Neural progenitor cell (in vitro differentiated cells): ENCODE measurements around the gene RIPOR3. TPM values are rescaled to one million over a fixed set of nuclear protein-coding genes. Genes with fewer than 3 reads are reported as not detected.
"Not testable (repeated sequence)": the region's sequence is repeated elsewhere in the genome, so short reads cannot be mapped to it uniquely, and the experiment has no call there.

Source experiments
- DNase-seq: peaks from one replicate; pipeline ENCODE4 v3.0.0-alpha.2; 2016; ENCODE audit warnings: low spot score
- H2AFZ ChIP-seq: fragments of 200-600 bp; sonication (generic); replicated peaks from 2 replicates; pipeline ENCODE4 v1.6.1; 2016; ENCODE audit warnings: antibody characterized with exemption
- H3F3A ChIP-seq: fragments of 200-600 bp; sonication (generic); 2 replicates; pipeline ENCODE4 v1.6.1; 2016; ENCODE audit warnings: antibody characterized with exemption, low read depth
- H3K27ac ChIP-seq: fragments of 200-600 bp; sonication (generic); 2 replicates; pipeline ENCODE4 v1.5.1; 2016; ENCODE audit warnings: mild to moderate bottlenecking
- H3K27me3 ChIP-seq: fragments of 200-600 bp; sonication (generic); 2 replicates; pipeline ENCODE4 v1.6.1; 2016; ENCODE audit warnings: mild to moderate bottlenecking, moderate library complexity
- H3K36me3 ChIP-seq: fragments of 200-600 bp; sonication (generic); 2 replicates; pipeline ENCODE4 v1.5.1; 2016
- H3K4me1 ChIP-seq: fragments of 200-600 bp; sonication (generic); 2 replicates; pipeline ENCODE4 v1.6.1; 2016; ENCODE audit warnings: mixed run types
- H3K4me2 ChIP-seq: fragments of 200-600 bp; sonication (generic); 2 replicates; pipeline ENCODE4 v1.6.1; 2016
- H3K4me3 ChIP-seq: fragments of 200-600 bp; sonication (generic); 2 replicates; pipeline ENCODE4 v1.5.1; 2016
- H3K79me2 ChIP-seq: fragments of 200-600 bp; sonication (generic); 2 replicates; pipeline ENCODE4 v1.6.1; 2016; ENCODE audit warnings: low read depth
- H3K9ac ChIP-seq: fragments of 200-600 bp; sonication (generic); 2 replicates; pipeline ENCODE4 v1.6.1; 2016
- H3K9me3 ChIP-seq: fragments of 200-600 bp; sonication (generic); 2 replicates; pipeline ENCODE4 v1.5.1; 2016; ENCODE audit warnings: low read depth
- H4K20me1 ChIP-seq: fragments of 200-600 bp; sonication (generic); 2 replicates; pipeline ENCODE4 v1.6.1; 2016; ENCODE audit warnings: low read depth
- H3K27ac Mint-ChIP-seq: 3 replicates; pipeline ENCODE4 v1.8.0; 2021; ENCODE audit warnings: mixed read lengths
- H3K27me3 Mint-ChIP-seq: 2 replicates; pipeline ENCODE4 v1.8.0; 2022; ENCODE audit warnings: low read depth, mild to moderate bottlenecking, inconsistent platforms, moderate library complexity, mixed read lengths; ENCODE audit not compliant: insufficient read depth
- H3K36me3 Mint-ChIP-seq: 3 replicates; pipeline ENCODE4 v1.8.0; 2021; ENCODE audit warnings: mixed read lengths
- H3K4me1 Mint-ChIP-seq: 3 replicates; pipeline ENCODE4 v1.8.0; 2021; ENCODE audit warnings: mixed read lengths
- H3K4me3 Mint-ChIP-seq: 3 replicates; pipeline ENCODE4 v1.8.0; 2021; ENCODE audit warnings: mild to moderate bottlenecking, moderate library complexity, mixed read lengths
- H3K9me3 Mint-ChIP-seq: 3 replicates; pipeline ENCODE4 v1.8.0; 2020; ENCODE audit warnings: mixed read lengths
- EZH2 ChIP-seq: fragments of 200-600 bp; sonication (generic); IDR thresholded peaks from 2 replicates; pipeline ENCODE4 v1.6.1; 2017; ENCODE audit warnings: antibody characterized with exemption, mild to moderate bottlenecking, moderate library complexity
- EZH2phosphoT487 ChIP-seq: fragments of 200-600 bp; sonication (generic); IDR thresholded peaks from 2 replicates; pipeline ENCODE4 v1.6.1; 2017; ENCODE audit warnings: antibody characterized with exemption
- total RNA-seq: library from RNA; depleted of rRNA; stranded (reverse); fragments of >200 nt; gene quantifications from 2 replicates; pipeline ENCODE4 v1.2.3, GENCODE V29; 2015; ENCODE audit warnings: low replicate concordance
- TF ChIP-seq, protein P1 (sequence below): fragments of 200-600 bp; sonication (generic); IDR thresholded peaks from 2 replicates; pipeline ENCODE4 v1.5.1; 2017; ENCODE audit warnings: antibody characterized with exemption, mild to moderate bottlenecking

Gene RIPOR3
- total RNA-seq, 1 donor from 2014 or later, result 1.2 TPM

DNA sequence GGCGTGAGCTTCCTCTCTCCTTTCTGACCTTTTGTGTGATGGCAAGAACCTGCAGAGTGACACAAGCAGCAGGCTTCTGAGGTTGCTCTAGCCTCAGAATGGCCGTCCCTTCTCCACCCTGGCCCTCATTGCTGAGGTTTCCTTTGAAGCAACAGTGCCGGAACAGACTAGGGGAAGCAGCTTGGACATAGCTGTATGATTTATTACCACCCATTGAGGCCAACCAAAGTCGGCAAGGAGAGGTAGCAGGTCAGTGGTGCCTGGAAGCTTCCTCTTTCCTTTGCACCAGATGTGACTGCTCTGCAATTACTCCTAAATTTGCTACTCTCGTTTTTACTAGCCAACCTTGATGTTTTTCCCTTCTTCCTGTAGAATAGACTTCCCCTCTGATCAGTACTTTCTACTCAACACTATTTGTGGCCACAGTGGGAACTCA, 149.7 kb downstream of the RIPOR3 start:
- no peak overlapping the region for H2AFZ ChIP-seq
- H4K20me1 ChIP-seq, result peaks cover 12% of the 10 kb centered on the region

DNA sequence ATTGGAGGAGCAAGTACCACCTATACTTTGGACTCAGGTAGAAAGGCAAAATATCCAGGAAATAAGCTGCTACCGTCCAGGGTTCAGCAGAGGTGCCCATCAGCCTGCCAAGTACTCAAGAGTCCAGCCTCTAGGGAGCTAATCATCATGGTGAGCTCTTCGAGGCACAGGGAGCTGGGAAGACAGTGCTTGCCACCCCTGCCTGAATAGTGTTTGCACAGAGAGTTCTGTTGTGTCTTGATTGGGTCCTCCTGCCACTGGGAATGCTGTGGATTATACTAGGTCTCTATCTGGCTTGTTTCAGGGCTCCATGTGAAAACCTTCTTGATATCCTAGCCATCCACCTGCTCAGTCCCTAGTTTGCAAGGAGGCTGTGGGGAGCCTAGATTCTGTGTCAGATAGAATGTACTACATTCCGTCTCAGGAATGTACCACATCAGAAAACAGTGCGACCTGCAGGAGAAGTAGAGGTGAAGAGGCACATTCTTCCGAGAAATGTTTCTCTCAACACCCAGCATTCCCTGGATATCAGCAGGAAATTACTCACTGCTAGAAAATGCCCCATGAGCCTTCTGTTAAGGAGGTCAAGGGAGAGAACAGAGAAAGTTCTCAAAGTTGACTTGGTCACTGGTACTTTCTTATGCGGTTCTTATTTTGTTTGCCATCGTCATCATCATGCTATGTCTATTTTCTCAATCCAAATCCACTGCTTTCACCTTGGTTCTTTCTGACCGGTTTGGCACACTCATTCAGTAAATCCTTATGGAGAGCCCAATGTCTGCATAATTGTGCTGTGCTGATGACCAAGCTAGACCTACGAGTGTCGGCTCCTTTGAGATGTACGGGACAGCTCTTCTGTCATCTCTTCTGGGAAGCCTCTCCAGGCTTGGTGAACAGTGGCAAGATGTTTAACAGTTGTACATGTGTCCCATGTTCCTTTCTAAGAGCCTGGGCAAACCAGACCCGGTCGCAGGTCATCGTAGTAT, 150.4 kb downstream of the RIPOR3 start:
- H3K9me3 ChIP-seq, result no peaks in the 10 kb centered on the region
- no peak overlapping the region for H3K27ac Mint-ChIP-seq
- H3K36me3 Mint-ChIP-seq, result peaks cover 16% of the 10 kb centered on the region
- no peak overlapping the region for H3K9ac ChIP-seq
- H3K4me2 ChIP-seq, result no peak overlapping the region
- no peaks in the 10 kb centered on the region for H3K9me3 Mint-ChIP-seq
- H4K20me1 ChIP-seq, result peaks cover 14% of the 10 kb centered on the region
- H2AFZ ChIP-seq, result no peak overlapping the region
- peaks cover 84% of the 10 kb centered on the region for H3K79me2 ChIP-seq
- peaks cover 4% of the 10 kb centered on the region for H3K27me3 Mint-ChIP-seq
- H3K36me3 ChIP-seq, result no peaks in the 10 kb centered on the region
- no peak overlapping the region for H3K4me3 Mint-ChIP-seq
- H3K4me1 ChIP-seq, result peaks cover 9% of the 10 kb centered on the region
- TF ChIP-seq, protein P1, sequence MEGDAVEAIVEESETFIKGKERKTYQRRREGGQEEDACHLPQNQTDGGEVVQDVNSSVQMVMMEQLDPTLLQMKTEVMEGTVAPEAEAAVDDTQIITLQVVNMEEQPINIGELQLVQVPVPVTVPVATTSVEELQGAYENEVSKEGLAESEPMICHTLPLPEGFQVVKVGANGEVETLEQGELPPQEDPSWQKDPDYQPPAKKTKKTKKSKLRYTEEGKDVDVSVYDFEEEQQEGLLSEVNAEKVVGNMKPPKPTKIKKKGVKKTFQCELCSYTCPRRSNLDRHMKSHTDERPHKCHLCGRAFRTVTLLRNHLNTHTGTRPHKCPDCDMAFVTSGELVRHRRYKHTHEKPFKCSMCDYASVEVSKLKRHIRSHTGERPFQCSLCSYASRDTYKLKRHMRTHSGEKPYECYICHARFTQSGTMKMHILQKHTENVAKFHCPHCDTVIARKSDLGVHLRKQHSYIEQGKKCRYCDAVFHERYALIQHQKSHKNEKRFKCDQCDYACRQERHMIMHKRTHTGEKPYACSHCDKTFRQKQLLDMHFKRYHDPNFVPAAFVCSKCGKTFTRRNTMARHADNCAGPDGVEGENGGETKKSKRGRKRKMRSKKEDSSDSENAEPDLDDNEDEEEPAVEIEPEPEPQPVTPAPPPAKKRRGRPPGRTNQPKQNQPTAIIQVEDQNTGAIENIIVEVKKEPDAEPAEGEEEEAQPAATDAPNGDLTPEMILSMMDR, result no peak
- no peak overlapping the region for H3K27ac ChIP-seq
- H3F3A ChIP-seq, result no peaks in the 10 kb centered on the region
- H3K4me3 ChIP-seq, result no peak overlapping the region
- no peaks in the 10 kb centered on the region for H3K27me3 ChIP-seq
- no peak for DNase-seq
- no peaks in the 10 kb centered on the region for H3K4me1 Mint-ChIP-seq

More for the DNA sequence above, 149.7 kb downstream of the RIPOR3 start:
- no peak for DNase-seq
- peaks cover 5% of the 10 kb centered on the region for H3K27me3 Mint-ChIP-seq
- no peak overlapping the region for H3K27ac Mint-ChIP-seq
- no peak overlapping the region for H3K9ac ChIP-seq
- peaks cover 82% of the 10 kb centered on the region for H3K79me2 ChIP-seq
- no peaks in the 10 kb centered on the region for H3K4me1 Mint-ChIP-seq
- H3K27me3 ChIP-seq, result no peaks in the 10 kb centered on the region
- H3F3A ChIP-seq, result no peaks in the 10 kb centered on the region
- no peak overlapping the region for H3K4me3 Mint-ChIP-seq
- H3K4me1 ChIP-seq, result peaks cover 3% of the 10 kb centered on the region
- H3K36me3 ChIP-seq, result no peaks in the 10 kb centered on the region
- no peak overlapping the region for H3K4me2 ChIP-seq
- peaks cover 16% of the 10 kb centered on the region for H3K36me3 Mint-ChIP-seq
- no peak overlapping the region for H3K27ac ChIP-seq
- H3K4me3 ChIP-seq, result no peak overlapping the region
- no peak for TF ChIP-seq EZH2phosphoT487
- TF ChIP-seq EZH2, result no peak
- TF ChIP-seq, protein P1, result no peak
- no peaks in the 10 kb centered on the region for H3K9me3 ChIP-seq
- H3K9me3 Mint-ChIP-seq, result no peaks in the 10 kb centered on the region

DNA sequence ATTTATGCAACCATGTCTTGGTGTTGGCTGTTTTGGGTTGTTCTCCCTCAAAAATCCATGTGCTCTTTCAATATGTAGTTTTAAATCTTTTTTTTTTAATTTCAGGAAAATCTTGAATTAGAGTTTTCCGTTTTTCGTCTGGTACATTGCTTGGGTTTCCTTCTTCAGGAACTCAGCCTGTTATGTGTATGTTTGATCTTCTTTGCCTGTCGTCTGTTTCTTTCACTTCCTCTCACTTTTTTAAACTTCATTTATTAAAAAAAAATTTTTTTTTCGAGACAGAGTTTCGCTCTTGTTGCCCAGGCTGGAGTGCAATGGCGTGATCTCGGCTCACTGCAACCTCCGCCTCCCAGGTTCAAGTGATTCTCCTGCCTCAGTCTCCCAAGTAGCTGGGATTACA, 151.5 kb downstream of the RIPOR3 start:
- H3K4me2 ChIP-seq, H3K9me3 ChIP-seq, DNase-seq, H3K27ac ChIP-seq, H3F3A ChIP-seq, H3K4me3 ChIP-seq, H3K27me3 Mint-ChIP-seq, H3K36me3 ChIP-seq, H2AFZ ChIP-seq, H3K27me3 ChIP-seq, H3K4me3 Mint-ChIP-seq, H3K4me1 Mint-ChIP-seq, H3K9me3 Mint-ChIP-seq, H3K27ac Mint-ChIP-seq, H3K9ac ChIP-seq: not testable (repeated sequence)
- Histone ChIP-seq H3K79me2 (peaks cover 86% of the 10 kb centered on the region), H3K4me1 (peaks cover 20% of the 10 kb centered on the region), H4K20me1 (peaks cover 23% of the 10 kb centered on the region)
- peaks cover 16% of the 10 kb centered on the region for H3K36me3 Mint-ChIP-seq

DNA sequence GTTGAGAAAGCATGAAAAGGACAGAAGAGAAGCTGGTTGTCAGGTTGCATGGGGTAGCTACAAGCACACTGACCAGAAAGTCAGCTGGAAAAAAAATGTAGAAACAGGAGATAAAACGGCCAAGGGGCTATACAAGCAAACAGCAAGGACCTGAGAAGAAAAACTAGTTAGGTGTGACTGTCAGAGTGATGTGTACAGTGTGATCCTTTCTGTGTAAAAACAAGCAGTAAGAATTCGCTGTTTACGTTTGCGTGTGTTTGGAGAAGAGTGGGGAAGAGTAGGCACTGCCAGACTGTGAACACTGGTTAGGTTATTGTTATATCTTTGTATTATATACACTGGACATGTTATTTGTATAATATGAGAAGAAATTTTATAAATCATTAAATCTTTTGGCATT, 153.1 kb downstream of the RIPOR3 start:
- H3K27ac ChIP-seq, result no peak overlapping the region
- H3K4me2 ChIP-seq, result no peak overlapping the region
- peaks cover 39% of the 10 kb centered on the region for H4K20me1 ChIP-seq
- TF ChIP-seq EZH2 (no peak), EZH2phosphoT487 (no peak)
- TF ChIP-seq, protein P1, result no peak
- no peaks in the 10 kb centered on the region for H3K27me3 ChIP-seq
- no peak overlapping the region for H3K4me3 ChIP-seq
- no peak overlapping the region for H3K4me3 Mint-ChIP-seq
- no peaks in the 10 kb centered on the region for H3F3A ChIP-seq
- no peak for DNase-seq
- no peak overlapping the region for H3K9ac ChIP-seq
- H3K4me1 Mint-ChIP-seq, result peaks cover 5% of the 10 kb centered on the region
- peaks cover 88% of the 10 kb centered on the region for H3K79me2 ChIP-seq
- H2AFZ ChIP-seq, result no peak overlapping the region
- H3K27ac Mint-ChIP-seq, result no peak overlapping the region
- H3K9me3 ChIP-seq, result no peaks in the 10 kb centered on the region
- peaks cover 16% of the 10 kb centered on the region for H3K36me3 Mint-ChIP-seq
- no peaks in the 10 kb centered on the region for H3K9me3 Mint-ChIP-seq
- H3K4me1 ChIP-seq, result peaks cover 26% of the 10 kb centered on the region
- peaks cover 4% of the 10 kb centered on the region for H3K27me3 Mint-ChIP-seq
- H3K36me3 ChIP-seq, result no peaks in the 10 kb centered on the region
